HPDE6-E6E7 (cell line): ENCODE data around the gene FFAR1.

ENCODE experiments used
- DNase-seq: peaks from one replicate; pipeline ENCODE4 v3.0.0; 2011; ENCODE audit warnings: missing footprints; ENCODE audit errors: extremely low spot score

The FFAR1 gene

DNA sequence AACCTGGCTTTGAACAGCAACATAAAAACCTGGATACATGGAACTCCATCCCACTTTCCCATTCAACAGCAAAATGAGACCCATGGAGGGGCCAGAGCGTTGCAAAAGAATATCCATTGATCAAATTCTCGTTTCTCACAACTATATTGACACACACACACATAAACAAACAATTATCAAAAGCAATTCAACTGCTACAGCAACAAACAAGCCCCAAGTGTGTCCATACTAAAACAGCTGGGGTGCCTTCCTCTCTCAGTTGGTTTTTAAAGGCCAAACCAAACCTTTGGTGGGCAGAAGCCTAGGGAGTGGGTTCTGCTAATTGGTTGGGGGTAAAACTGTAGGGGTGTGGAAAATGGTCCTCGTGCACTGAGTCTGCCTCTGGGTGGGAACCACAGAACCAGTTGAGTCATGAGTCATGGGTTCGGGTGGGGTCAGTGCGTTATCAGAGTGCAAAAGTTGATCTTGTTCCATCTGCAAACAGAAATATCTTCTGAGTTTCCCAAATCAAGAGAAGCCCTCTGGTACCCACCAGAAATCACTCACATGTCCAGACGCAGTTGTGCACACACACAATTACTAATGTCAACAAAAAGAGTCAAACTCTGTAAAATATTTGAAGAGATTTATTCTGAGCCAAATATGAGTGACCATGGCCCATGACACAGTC, 41.6 kb downstream of the FFAR1 start:
- no peak for DNase-seq

DNA sequence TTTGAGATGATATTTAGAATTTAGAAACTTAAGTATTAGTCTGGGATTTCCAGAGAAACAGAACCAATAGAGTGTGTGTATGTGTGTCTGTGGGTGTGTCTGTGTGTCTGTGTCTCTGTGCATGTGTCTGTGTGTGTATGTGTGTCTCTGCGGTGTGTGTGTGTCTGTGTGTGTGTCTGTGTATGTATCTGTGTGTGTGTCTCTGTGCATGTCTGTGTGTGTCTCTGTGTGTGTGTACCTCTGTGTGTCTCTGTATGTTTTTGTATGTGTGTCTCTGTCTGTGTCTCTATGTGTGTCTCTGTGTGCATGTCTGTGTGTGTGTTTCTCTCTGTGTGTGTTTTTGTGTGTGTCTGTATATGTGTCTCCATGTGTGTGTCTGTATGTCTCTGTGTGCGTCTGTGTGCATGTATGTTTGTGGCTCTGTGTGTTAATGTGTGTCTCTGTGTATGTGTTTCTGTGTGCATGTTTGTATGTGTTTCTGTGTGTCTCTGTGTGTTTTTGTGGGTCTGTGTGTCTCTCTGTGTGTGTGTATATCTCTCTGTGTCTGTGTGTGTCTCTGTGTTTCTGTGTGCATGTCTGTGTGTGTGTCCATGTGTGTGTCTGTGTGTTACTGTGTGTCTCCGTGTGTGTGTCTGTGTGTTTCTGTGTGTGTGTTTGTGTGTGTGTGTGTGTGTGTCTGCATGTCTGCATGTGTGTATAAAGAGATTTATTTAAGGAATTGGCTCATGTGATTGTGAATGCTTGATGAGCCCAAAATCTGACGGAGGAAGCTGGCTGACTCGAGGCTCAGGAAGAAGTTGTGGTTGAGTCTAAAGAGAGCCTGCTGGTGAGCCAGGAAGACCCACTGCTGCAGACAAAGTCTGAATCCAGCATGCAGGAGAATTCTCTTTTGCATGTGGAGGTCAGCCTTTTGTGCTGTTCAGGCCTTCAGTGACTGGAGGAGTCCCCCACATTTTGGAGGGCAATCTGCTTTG, 45.3 kb downstream of the FFAR1 start:
- DNase-seq, result no peak

DNA sequence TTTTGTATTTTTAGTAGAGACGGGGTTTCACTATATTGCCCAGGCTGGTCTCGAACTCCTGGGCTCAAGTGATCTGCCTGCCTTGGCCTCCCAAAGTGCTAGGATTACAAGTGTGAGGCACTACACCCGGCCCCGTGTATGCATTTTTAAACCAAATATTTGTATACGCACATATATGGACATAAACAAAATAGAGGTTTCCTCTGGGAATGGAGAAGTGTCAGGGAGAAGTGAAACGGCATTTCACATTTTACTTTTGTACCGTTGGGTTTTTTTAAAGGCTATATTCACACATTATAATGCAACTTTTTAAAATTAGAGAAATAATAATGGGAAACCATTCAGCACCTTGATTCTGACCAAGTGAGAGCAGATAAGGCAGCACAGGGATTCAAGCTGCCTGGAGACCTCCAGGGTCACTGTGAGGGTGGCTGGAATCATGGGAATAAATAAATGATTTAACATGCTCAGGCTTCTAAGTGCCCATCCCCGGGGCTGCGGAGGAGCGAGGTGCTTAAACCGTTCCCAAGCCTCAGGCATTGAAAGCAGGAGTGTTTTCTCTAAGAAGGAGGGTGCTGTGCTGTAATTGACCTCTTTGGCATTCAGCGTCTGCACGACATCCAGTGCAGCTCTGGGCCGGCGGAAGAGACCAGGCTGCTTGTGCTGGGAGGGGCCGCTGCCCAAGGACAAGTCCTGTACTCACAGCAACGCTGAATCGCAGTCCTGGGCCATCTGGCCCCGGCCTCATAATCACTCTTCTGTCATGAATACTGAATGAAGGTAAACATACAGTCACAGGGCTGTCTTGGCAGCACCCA, 47.9 kb downstream of the FFAR1 start:
- no peak for DNase-seq

DNA sequence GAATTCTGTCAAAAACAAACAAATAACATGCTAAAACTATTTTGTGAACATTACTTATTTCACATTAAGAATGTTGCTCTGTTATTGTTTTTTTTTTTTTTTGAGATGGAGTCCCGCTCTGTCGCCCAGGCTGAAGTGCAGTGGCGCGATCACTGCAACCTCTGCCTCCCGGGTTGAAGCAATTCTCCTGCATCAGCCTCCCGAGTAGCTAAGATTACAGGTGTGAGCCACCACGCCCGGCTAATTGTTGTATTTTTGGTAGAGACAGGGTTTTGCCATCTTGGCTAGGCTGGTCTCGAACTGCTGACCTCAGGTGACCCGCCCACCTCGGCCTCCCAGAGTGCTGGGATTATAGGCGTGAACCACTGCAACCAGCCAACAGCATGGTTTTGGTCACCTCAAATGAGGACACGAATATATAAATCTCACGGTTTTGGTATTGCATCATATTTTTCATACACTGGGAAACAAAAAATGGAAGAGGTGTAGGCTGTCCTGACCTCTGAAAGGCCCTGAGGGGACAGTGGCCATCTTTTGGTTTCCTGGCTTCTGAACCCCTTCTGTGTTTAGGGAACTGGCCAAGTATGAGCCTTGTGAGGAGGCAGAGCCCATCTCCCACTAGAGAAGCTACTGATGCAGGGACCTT, 48.7 kb downstream of the FFAR1 start:
- no peak for DNase-seq

DNA sequence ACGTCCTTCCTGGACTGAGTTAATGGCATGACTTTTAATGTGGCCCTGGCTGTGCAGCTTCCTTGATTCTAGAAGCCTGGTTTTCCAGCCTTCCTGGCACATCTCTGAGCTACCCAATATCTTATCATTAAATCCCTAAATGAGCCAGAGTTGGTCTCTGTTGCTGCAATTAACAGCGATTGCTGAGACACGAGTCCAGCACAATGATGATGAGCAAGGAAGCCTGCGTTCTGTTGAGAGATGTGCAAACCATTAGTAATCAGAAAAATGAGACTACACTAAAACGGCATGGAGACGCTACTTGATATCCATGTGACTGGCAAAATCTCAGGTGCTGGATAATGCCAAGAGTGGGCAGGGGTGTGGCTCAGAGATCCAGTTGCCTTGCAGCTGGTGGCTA, 49.4 kb downstream of the FFAR1 start:
- no peak for DNase-seq
